DMS53 treated with DMSO at 0.1 percent for 48 hours (cell line): ENCODE measurements around the gene SYN1.

Experiments
- DNase-seq: peaks from one replicate; lab custom pipeline; 2025; ENCODE audit not compliant: unreplicated experiment; lab: John Stamatoyannopoulos, UW

Gene SYN1

GRCh38 chrX:47574076-47574546, 45.5 kb downstream of the SYN1 start:
- no peak for DNase-seq

DNA sequence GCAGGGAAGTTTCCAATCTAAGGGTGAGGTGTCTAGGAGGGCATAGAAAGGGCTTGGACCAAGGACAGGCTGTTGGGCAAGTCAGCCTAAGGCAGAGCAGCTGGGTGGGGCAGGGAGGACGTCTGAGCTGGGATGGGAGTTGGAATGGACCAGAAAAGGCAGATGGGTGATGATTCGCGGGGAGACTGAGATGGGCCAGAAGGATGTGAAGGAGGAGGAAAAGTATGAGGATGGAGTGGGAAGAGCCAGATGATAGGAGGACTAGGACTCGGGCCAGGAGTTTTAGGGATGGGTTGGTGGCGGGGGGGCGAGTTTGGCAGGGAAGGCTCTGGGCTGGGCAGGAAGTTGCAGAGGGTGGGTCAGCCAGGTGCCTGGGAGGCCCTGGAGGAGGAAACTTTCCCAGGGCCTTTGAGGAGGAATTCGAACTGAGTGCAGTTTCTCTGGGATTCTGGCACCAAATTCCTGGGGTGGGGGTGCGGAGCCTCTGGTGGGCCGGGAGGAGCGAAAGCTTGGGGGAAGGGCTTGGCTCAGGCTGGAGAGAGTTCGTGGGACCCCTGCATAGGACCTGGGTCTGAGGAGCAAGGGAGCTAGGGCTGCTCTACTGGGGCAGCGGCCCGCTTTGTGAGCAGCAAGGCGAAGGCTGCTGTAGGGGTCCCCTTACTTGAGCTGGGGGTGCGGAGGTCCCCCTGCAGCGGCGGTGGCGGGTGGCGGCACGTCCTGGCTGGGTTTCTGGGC, 46.1 kb downstream of the SYN1 start:
- no peak for DNase-seq

DNA sequence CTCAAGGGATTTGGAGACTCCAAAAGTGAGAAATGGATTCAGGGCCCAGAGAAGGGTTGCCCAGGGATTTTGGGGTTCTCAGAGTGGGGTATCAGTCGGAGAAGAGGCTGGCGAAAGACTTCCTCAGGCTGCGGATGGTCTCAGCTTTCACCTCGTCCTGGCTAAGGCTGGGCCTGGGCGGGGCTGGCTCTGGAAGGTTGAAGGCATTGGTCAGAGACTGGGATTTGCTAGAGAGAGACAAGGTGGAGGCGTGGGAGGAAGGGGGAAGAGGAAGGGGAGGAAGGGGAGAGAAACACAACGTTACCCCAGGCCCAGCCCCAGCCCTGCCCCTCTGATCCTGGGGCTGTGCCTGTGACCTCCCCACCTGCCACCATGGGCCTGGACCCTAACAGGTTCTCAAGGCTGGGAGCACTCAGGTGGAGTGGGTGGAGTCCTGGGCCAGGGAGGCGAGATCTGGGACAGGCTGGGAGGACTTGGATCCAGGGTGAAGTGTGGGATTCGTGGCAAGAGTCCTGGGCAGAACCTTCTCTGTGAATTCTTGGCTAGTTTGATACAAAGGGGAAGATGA, 46.8 kb downstream of the SYN1 start:
- no peak for DNase-seq

DNA sequence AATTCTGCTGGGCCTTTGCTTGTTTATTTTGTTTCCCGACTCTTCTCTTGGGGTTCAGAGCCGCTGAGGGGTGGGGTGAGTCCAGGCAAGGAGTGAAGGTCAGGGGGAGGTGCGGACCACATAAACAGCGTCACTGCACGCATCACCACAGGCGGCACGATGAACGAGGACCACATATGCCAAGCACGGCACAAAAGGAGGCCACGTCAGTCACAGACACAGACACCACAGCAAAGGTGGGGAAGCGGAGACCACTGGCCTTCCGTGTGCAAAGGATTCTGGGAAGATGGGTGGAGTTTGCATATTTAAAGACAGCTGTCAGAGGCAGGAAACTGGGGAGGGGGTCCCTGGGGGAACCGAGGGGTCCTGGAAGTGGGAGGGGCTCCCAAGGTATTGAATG, 47.8 kb downstream of the SYN1 start:
- no peak for DNase-seq

DNA sequence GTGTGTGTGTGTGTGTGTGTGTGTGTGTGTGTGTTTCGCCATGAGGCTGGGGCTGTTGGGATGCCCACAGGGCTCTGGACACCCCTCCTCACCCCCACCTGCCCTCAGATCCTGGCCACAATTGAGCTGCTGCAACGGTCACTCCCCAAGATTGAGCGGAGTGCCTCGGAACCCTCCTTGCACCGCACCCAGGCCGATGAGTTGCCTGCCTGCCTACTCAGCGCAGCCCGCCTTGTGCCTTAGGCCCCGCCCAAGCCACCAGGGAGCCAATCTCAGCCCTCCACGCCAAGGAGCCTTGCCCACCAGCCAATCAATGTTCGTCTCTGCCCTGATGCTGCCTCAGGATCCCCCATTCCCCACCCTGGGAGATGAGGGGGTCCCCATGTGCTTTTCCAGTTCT, 48.4 kb downstream of the SYN1 start:
- no peak for DNase-seq

- DNase-seq: no peak
Measured at GRCh38 chrX:47570794-47571193, 48.9 kb downstream of the SYN1 start.

- no peak for DNase-seq
Measured at GRCh38 chrX:47568656-47569295, 50.9 kb downstream of the SYN1 start.

DNA sequence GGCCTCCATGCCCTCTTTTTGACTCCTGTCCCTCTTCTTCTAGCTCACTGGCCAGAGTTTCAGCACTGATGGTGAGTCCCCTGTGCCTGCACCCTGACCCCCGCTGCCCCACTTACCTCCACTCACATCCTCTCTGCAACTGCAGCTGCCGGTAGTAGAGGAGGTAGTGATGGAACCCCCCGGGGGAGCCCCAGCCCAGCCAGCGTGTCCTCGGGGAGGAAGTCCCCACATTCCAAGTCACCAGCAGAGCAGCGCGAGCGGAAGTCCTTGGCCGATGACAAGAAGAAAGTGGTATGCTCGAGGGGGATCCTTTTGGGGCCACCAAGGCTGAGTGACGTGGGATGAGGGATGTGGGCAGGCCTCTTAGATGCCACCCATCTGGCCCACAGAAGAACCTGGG, 52.8 kb downstream of the SYN1 start:
- DNase-seq: no peak

GRCh38 chrX:47564438-47565085, 55.1 kb downstream of the SYN1 start:
- DNase-seq: no peak

- no peak for DNase-seq
Measured at GRCh38 chrX:47563801-47564315, 55.8 kb downstream of the SYN1 start.

GRCh38 chrX:47562615-47563243, 56.9 kb downstream of the SYN1 start:
- no peak for DNase-seq

- no peak for DNase-seq
Measured at GRCh38 chrX:47561659-47562151, 58.0 kb downstream of the SYN1 start.

- peak; percentile 93 for DNase-seq
Measured at GRCh38 chrX:47560934-47561658, 58.6 kb downstream of the SYN1 start, which contains the start of gene ARAF. Gene ARAF (plus strand): TSS chrX:47561205. CDS start chrX:47562968, 1,763 bp downstream.

GRCh38 chrX:47560179-47560933, 59.3 kb downstream of the SYN1 start:
- no peak for DNase-seq

GRCh38 chrX:47558436-47558835, 61.2 kb downstream of the SYN1 start:
- no peak for DNase-seq

GRCh38 chrX:47556045-47556623, 63.5 kb downstream of the SYN1 start:
- peak; percentile 90 for DNase-seq

DNA sequence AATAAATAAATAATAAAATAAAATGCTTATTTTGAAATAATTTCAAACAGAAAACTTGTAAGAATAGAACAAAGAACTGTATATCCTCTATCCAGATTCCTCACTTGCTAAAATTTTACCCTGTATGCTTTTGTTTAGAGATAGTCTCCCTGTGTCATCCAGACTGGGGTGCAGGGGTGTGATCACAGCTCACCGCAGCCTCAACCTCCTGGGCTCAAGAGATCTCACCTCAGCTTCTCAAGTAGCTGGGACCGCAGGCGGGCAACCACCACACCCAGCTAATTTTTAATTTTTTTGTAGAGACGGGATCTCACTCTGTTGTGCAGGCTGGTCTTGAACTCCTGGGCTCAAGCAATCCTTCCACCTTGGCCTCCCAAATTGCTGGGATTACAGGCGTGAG, 76.2 kb downstream of the SYN1 start:
- DNase-seq: no peak

- peak; percentile 91 for DNase-seq
Measured at GRCh38 chrX:47540754-47541538, 78.7 kb downstream of the SYN1 start.
